ENCODE results near the gene ELOB. TPM values are rescaled to one million over a fixed set of nuclear protein-coding genes. Genes with fewer than 3 reads are reported as not detected.

Gene ELOB
- total and polyA plus RNA-seq, 2 of the 13 experiments (the other 11 are each of a cell fraction or from before 2014, with no cell fraction given): 208 to 225 TPM

DNA sequence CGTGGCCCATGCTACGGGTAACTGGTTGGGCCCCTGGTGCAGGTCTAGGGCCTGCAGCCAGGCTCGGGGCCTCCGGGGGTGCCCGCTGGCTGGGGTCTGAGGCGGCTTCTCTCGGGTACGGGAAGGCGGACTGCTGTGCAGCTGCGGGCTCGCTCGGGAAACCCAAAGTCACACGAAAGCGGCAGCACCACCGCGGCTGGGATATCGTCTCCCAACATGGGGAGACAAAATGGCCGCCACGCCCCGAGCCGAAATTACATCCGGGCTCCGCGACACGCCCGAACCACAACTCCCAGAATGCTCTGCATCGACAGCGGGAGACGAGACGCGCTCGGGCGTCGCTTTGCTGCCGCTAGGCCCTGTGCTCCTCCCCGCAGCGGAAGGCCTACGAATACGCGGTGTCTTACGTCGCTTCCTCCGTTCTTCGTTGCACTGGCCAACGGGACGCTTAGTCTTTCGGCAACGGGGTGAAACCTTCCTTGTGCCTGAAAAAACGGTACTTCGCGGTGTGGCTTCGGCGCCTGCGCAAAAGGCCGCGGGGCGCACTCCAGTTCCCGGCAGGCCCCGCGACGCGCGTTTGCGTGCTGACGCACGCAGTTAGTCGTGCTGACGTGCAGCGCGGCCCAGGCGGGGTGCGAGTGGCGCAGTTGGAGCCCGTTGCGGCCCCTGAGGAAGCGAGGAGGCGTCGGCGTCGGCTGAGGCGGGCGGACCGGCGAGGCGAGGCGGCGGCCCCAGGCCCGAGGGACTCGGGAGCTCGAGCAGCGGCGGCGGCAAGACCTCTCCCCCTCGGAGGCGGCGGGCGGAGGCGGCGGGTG, 24.8 kb downstream of the ELOB start, which contains the start of gene SRRM2 (continued):
- TF ChIP-seq, protein P1, sequence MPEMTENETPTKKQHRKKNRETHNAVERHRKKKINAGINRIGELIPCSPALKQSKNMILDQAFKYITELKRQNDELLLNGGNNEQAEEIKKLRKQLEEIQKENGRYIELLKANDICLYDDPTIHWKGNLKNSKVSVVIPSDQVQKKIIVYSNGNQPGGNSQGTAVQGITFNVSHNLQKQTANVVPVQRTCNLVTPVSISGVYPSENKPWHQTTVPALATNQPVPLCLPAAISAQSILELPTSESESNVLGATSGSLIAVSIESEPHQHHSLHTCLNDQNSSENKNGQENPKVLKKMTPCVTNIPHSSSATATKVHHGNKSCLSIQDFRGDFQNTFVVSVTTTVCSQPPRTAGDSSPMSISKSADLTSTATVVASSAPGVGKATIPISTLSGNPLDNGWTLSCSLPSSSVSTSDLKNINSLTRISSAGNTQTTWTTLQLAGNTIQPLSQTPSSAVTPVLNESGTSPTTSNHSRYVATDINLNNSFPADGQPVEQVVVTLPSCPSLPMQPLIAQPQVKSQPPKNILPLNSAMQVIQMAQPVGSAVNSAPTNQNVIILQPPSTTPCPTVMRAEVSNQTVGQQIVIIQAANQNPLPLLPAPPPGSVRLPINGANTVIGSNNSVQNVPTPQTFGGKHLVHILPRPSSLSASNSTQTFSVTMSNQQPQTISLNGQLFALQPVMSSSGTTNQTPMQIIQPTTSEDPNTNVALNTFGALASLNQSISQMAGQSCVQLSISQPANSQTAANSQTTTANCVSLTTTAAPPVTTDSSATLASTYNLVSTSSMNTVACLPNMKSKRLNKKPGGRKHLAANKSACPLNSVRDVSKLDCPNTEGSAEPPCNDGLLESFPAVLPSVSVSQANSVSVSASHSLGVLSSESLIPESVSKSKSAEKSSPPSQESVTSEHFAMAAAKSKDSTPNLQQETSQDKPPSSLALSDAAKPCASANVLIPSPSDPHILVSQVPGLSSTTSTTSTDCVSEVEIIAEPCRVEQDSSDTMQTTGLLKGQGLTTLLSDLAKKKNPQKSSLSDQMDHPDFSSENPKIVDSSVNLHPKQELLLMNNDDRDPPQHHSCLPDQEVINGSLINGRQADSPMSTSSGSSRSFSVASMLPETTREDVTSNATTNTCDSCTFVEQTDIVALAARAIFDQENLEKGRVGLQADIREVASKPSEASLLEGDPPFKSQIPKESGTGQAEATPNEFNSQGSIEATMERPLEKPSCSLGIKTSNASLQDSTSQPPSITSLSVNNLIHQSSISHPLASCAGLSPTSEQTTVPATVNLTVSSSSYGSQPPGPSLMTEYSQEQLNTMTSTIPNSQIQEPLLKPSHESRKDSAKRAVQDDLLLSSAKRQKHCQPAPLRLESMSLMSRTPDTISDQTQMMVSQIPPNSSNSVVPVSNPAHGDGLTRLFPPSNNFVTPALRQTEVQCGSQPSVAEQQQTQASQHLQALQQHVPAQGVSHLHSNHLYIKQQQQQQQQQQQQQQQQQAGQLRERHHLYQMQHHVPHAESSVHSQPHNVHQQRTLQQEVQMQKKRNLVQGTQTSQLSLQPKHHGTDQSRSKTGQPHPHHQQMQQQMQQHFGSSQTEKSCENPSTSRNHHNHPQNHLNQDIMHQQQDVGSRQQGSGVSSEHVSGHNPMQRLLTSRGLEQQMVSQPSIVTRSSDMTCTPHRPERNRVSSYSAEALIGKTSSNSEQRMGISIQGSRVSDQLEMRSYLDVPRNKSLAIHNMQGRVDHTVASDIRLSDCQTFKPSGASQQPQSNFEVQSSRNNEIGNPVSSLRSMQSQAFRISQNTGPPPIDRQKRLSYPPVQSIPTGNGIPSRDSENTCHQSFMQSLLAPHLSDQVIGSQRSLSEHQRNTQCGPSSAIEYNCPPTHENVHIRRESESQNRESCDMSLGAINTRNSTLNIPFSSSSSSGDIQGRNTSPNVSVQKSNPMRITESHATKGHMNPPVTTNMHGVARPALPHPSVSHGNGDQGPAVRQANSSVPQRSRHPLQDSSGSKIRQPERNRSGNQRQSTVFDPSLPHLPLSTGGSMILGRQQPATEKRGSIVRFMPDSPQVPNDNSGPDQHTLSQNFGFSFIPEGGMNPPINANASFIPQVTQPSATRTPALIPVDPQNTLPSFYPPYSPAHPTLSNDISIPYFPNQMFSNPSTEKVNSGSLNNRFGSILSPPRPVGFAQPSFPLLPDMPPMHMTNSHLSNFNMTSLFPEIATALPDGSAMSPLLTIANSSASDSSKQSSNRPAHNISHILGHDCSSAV (CRISPR knock-in tag; IDR thresholded peaks at IDR 0.05; ENCODE audit: borderline replicate concordance): no peak; the same call in 1 of the 2 replicates
- peak; percentile 48; the same call in 1 of the 2 replicates for TF ChIP-seq ZFP37 (CRISPR knock-in tag; IDR thresholded peaks at IDR 0.05; ENCODE audit: borderline replicate concordance)
- no peak for TF ChIP-seq IKZF1 (IDR thresholded peaks at IDR 0.05)
- TF ChIP-seq CBX5 (CRISPR knock-in tag; IDR thresholded peaks at IDR 0.05; ENCODE audit: borderline replicate concordance): no peak
- no peak for TF ChIP-seq CBX2 (IDR thresholded peaks at IDR 0.05; ENCODE audit: low read depth, low read length)
- TF ChIP-seq CBX2 (CRISPR knock-in tag; IDR thresholded peaks at IDR 0.05; ENCODE audit: low read depth): no peak
- TF ChIP-seq MTF1 (CRISPR knock-in tag; IDR thresholded peaks at IDR 0.05): no peak; the same call in 1 of the 2 replicates
- TF ChIP-seq EED (CRISPR knock-in tag; IDR thresholded peaks at IDR 0.05): no peak; the same call in 1 of the 2 replicates
- no peak for TF ChIP-seq ZNF468 (CRISPR knock-in tag; IDR thresholded peaks at IDR 0.05)
- TF ChIP-seq, protein P2, sequence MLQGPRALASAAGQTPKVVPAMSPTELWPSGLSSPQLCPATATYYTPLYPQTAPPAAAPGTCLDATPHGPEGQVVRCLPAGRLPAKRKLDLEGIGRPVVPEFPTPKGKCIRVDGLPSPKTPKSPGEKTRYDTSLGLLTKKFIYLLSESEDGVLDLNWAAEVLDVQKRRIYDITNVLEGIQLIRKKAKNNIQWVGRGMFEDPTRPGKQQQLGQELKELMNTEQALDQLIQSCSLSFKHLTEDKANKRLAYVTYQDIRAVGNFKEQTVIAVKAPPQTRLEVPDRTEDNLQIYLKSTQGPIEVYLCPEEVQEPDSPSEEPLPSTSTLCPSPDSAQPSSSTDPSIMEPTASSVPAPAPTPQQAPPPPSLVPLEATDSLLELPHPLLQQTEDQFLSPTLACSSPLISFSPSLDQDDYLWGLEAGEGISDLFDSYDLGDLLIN (CRISPR knock-in tag; IDR thresholded peaks at IDR 0.05; ENCODE audit: borderline replicate concordance): peak; percentile 21; the same call in 1 of the 2 replicates
- TF ChIP-seq, protein P3, sequence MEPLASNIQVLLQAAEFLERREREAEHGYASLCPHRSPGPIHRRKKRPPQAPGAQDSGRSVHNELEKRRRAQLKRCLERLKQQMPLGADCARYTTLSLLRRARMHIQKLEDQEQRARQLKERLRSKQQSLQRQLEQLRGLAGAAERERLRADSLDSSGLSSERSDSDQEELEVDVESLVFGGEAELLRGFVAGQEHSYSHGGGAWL (CRISPR knock-in tag; IDR thresholded peaks at IDR 0.05): peak; percentile 15; the same call in 1 of the 2 replicates
- TF ChIP-seq, protein P4, sequence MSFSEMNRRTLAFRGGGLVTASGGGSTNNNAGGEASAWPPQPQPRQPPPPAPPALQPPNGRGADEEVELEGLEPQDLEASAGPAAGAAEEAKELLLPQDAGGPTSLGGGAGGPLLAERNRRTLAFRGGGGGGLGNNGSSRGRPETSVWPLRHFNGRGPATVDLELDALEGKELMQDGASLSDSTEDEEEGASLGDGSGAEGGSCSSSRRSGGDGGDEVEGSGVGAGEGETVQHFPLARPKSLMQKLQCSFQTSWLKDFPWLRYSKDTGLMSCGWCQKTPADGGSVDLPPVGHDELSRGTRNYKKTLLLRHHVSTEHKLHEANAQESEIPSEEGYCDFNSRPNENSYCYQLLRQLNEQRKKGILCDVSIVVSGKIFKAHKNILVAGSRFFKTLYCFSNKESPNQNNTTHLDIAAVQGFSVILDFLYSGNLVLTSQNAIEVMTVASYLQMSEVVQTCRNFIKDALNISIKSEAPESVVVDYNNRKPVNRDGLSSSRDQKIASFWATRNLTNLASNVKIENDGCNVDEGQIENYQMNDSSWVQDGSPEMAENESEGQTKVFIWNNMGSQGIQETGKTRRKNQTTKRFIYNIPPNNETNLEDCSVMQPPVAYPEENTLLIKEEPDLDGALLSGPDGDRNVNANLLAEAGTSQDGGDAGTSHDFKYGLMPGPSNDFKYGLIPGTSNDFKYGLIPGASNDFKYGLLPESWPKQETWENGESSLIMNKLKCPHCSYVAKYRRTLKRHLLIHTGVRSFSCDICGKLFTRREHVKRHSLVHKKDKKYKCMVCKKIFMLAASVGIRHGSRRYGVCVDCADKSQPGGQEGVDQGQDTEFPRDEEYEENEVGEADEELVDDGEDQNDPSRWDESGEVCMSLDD (CRISPR knock-in tag; IDR thresholded peaks at IDR 0.05; ENCODE audit: borderline replicate concordance): peak; percentile 75; the same call in 1 of the 2 replicates
- TF ChIP-seq MYNN (CRISPR knock-in tag; IDR thresholded peaks at IDR 0.05; ENCODE audit: low read depth): no peak
- TF ChIP-seq, protein P5, sequence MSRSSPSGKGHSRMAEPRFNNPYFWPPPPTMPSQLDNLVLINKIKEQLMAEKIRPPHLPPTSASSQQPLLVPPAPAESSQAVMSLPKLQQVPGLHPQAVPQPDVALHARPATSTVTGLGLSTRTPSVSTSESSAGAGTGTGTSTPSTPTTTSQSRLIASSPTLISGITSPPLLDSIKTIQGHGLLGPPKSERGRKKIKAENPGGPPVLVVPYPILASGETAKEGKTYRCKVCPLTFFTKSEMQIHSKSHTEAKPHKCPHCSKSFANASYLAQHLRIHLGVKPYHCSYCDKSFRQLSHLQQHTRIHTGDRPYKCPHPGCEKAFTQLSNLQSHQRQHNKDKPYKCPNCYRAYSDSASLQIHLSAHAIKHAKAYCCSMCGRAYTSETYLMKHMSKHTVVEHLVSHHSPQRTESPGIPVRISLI (CRISPR knock-in tag; IDR thresholded peaks at IDR 0.05; ENCODE audit: borderline replicate concordance): peak; percentile 65; the same call in 1 of the 2 replicates

Data from HepG2 (cell line).